B cell (primary cell): ENCODE data around the gene TFCP2L1. TPM values are rescaled to one million over a fixed set of nuclear protein-coding genes. Genes with fewer than 3 reads are reported as not detected.

Source experiments
- ATAC-seq: fragments of 200-7000 bp; cut with Tn5 transposase; one replicate; pipeline ENCODE4 v1.10.0; 2021; ENCODE audit warnings: low read depth, mild to moderate bottlenecking, moderate number of reproducible peaks, moderate library complexity
- CTCF ChIA-PET: fragments of 350-600 bp; sonication (Branson Sonifier 250); formaldehyde crosslinking; loops from one replicate; lab custom pipeline; 2021; ENCODE audit warnings: antibody characterized with exemption, inconsistent platforms; lab: Charles Lee
- POLR2A ChIA-PET: fragments of 350-600 bp; sonication (Branson Sonifier 250); formaldehyde crosslinking; loops from one replicate; lab custom pipeline; 2021; ENCODE audit warnings: antibody characterized with exemption; lab: Charles Lee
- DNase-seq: peaks from one replicate; pipeline ENCODE4 v3.0.0; 2013
- H2AFZ ChIP-seq: 2 replicates; pipeline ENCODE4 v1.6.1; 2012; ENCODE audit warnings: mild to moderate bottlenecking, low read depth, low read length; ENCODE audit not compliant: insufficient read depth, poor library complexity, severe bottlenecking
- H3K27ac ChIP-seq, 2 donors: 1 replicate in 1 of 2; 2 replicates in 1 of 2; pipeline ENCODE4 v1.5.1; 2012 to 2013; ENCODE audit warnings: low read length in 2 of 2, mild to moderate bottlenecking in 2 of 2, moderate library complexity in 1 of 2
- H3K27me3 ChIP-seq, 4 experiments: fragments of 200-600 bp in 1 of 4; sonication (generic) in 1 of 4; replicated peaks in 1 of 4; 1 replicate in 2 of 4; 2 replicates in 2 of 4; pipeline versions ENCODE4 v1.6.1 to v1.7.0; 2013 to 2016; ENCODE audit warnings: low read length in 3 of 4, mild to moderate bottlenecking in 2 of 4, mixed read lengths in 1 of 4, moderate library complexity in 1 of 4; ENCODE audit not compliant: insufficient read depth in 4 of 4, control insufficient read depth in 3 of 4; ENCODE audit errors: control extremely low read depth in 1 of 4
- H3K36me3 ChIP-seq, 2 experiments: replicated peaks in 1 of 2; 1 replicate in 1 of 2; 2 replicates in 1 of 2; pipeline versions ENCODE4 v1.6.1 to v1.7.1; 2013; ENCODE audit warnings: low read length in 1 of 2; ENCODE audit not compliant: insufficient read depth in 2 of 2, control insufficient read depth in 1 of 2; ENCODE audit errors: control extremely low read depth in 1 of 2, extremely low read depth in 1 of 2
- H3K4me1 ChIP-seq, 2 donors: fragments of 200-600 bp in 1 of 2; sonication (generic) in 1 of 2; 1 replicate in 1 of 2; 2 replicates in 1 of 2; pipeline versions ENCODE4 v1.5.1 to v1.6.1; 2013 to 2017; ENCODE audit warnings: low read length in 2 of 2; ENCODE audit not compliant: control insufficient read depth in 2 of 2, insufficient read depth in 2 of 2
- H3K4me2 ChIP-seq: replicated peaks from 2 replicates; pipeline ENCODE3; 2012; ENCODE audit warnings: mild to moderate bottlenecking, low read depth, low read length; ENCODE audit not compliant: poor library complexity, severe bottlenecking
- H3K4me3 ChIP-seq, 5 experiments: fragments of 200-600 bp in 1 of 5; sonication (generic) in 1 of 5; 1 replicate in 3 of 5; 2 replicates in 2 of 5; pipeline versions ENCODE4 v1.5.1 to v1.7.0; 2011 to 2016; ENCODE audit warnings: low read length in 4 of 5, mild to moderate bottlenecking in 4 of 5, low read depth in 2 of 5, control low read depth in 1 of 5, moderate library complexity in 1 of 5; ENCODE audit not compliant: insufficient read depth in 1 of 5; ENCODE audit errors: control extremely low read depth in 1 of 5, extremely low read depth in 1 of 5
- H3K79me2 ChIP-seq: fragments of 200-600 bp; sonication (generic); one replicate; pipeline ENCODE4 v1.6.0; 2016; ENCODE audit warnings: low read length; ENCODE audit not compliant: control insufficient read depth, insufficient read depth
- H3K9ac ChIP-seq: fragments of 200-600 bp; sonication (generic); 2 replicates; pipeline ENCODE4 v1.6.1; 2017; ENCODE audit warnings: mild to moderate bottlenecking, low read length, moderate library complexity
- H3K9me3 ChIP-seq, 3 donors: one replicate each; pipeline versions ENCODE4 v1.6.1 to v1.7.1; 2013; ENCODE audit warnings: low read length in 2 of 3; ENCODE audit not compliant: control insufficient read depth in 2 of 3, insufficient read depth in 1 of 3; ENCODE audit errors: control extremely low read depth in 1 of 3
- H4K20me1 ChIP-seq: 2 replicates; pipeline ENCODE4 v1.6.0; 2012; ENCODE audit warnings: mild to moderate bottlenecking, low read length; ENCODE audit not compliant: insufficient read depth, control insufficient read depth, poor library complexity, severe bottlenecking
- H3K27ac Mint-ChIP-seq: one replicate; pipeline ENCODE4 v1.8.0; 2021; ENCODE audit warnings: mixed read lengths
- H3K27me3 Mint-ChIP-seq: one replicate; pipeline ENCODE4 v1.8.0; 2021; ENCODE audit warnings: mixed read lengths
- H3K4me1 Mint-ChIP-seq: one replicate; pipeline ENCODE4 v1.8.0; 2021; ENCODE audit warnings: mixed read lengths
- H3K4me3 Mint-ChIP-seq: one replicate; pipeline ENCODE4 v1.8.0; 2021; ENCODE audit warnings: mixed read lengths
- H3K9me3 Mint-ChIP-seq: one replicate; pipeline ENCODE4 v1.8.0; 2022; ENCODE audit warnings: mixed read lengths; ENCODE audit not compliant: insufficient read depth
- EZH2 ChIP-seq: IDR thresholded peaks from 2 replicates; pipeline ENCODE4 v1.6.1; 2012; ENCODE audit warnings: borderline replicate concordance, low read depth, mild to moderate bottlenecking, moderate library complexity, low read length; ENCODE audit not compliant: insufficient read depth, poor library complexity, severe bottlenecking
- WGBS: methylation state at CpG from one replicate; pipeline ENCODE4 v1.1.5; 2013; ENCODE audit warnings: missing lambda C conversion rate; ENCODE audit not compliant: insufficient coverage; 5-methylcytosine and 5-hydroxymethylcytosine counted together
- intact Hi-C: fragments of 100-400 bp; cut with micrococcal nuclease; formaldehyde crosslinking; loops from one replicate; pipeline ENCODE4 v1.10.0; 2022
- polyA plus RNA-seq: library from polyadenylated mRNA; depleted of rRNA; stranded (reverse); fragments of >200 nt; gene quantifications from 2 replicates; pipeline ENCODE4 v1.2.3, GENCODE V29; 2012
- total RNA-seq, 2 donors: library from RNA; stranded (reverse); fragments of 120-200 nt in 1 of 2; gene quantifications; 1 replicate in 1 of 2; 2 replicates in 1 of 2; pipeline versions ENCODE4 v1.2.3 to v1.2.4, GENCODE V29; 2013 to 2022
- TF ChIP-seq, protein P1 (sequence below): fragments of 200-600 bp; IDR thresholded peaks from one replicate; pipeline ENCODE4 v1.8.0; 2022; ENCODE audit warnings: antibody characterized with exemption, mild to moderate bottlenecking

The TFCP2L1 gene
- total and polyA plus RNA-seq, 2 donors (not counting 1 experiment from before 2014, with no cell fraction given): 0.03 TPM; not detected in 1

- intact Hi-C loops: no loop called here
- 90% methylated on average over 15 of the region's 15 CpGs for WGBS
- POLR2A ChIA-PET: no interaction called here
- Histone ChIP-seq H3K27me3 (no peaks in the 10 kb centered on the region), H4K20me1 (no peaks in the 10 kb centered on the region), H3K36me3 (no peaks in the 10 kb centered on the region), H3K4me2 (no peak overlapping the region), H3K27ac (no peak overlapping the region), H3K79me2 (no peaks in the 10 kb centered on the region), H3K4me1 (no peaks in the 10 kb centered on the region), H3K4me3 (no peak overlapping the region), H2AFZ (no peak overlapping the region), H3K9me3 (no peaks in the 10 kb centered on the region), H3K9ac (no peak overlapping the region)
- H3K27me3 Mint-ChIP-seq: no peaks in the 10 kb centered on the region
- H3K4me1 Mint-ChIP-seq: no peaks in the 10 kb centered on the region
- TF ChIP-seq EZH2: no peak
- TF ChIP-seq, protein P1, sequence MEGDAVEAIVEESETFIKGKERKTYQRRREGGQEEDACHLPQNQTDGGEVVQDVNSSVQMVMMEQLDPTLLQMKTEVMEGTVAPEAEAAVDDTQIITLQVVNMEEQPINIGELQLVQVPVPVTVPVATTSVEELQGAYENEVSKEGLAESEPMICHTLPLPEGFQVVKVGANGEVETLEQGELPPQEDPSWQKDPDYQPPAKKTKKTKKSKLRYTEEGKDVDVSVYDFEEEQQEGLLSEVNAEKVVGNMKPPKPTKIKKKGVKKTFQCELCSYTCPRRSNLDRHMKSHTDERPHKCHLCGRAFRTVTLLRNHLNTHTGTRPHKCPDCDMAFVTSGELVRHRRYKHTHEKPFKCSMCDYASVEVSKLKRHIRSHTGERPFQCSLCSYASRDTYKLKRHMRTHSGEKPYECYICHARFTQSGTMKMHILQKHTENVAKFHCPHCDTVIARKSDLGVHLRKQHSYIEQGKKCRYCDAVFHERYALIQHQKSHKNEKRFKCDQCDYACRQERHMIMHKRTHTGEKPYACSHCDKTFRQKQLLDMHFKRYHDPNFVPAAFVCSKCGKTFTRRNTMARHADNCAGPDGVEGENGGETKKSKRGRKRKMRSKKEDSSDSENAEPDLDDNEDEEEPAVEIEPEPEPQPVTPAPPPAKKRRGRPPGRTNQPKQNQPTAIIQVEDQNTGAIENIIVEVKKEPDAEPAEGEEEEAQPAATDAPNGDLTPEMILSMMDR: no peak
- H3K27ac Mint-ChIP-seq: no peak overlapping the region
- DNase-seq: no peak
- no peaks in the 10 kb centered on the region for H3K9me3 Mint-ChIP-seq
- ATAC-seq: no peak
- no peak overlapping the region for H3K4me3 Mint-ChIP-seq
- CTCF ChIA-PET: no interaction called here
Measured at GRCh38 chr2:121239471-121239870, 45.5 kb downstream of the TFCP2L1 start.

- no peaks in the 10 kb centered on the region for H4K20me1 ChIP-seq
- H3K79me2 ChIP-seq: no peaks in the 10 kb centered on the region
- no peaks in the 10 kb centered on the region for H3K27me3 ChIP-seq
- no peaks in the 10 kb centered on the region for H3K4me1 Mint-ChIP-seq
- no peak for TF ChIP-seq EZH2
- TF ChIP-seq, protein P1: no peak
- H3K4me3 ChIP-seq: no peak overlapping the region
- no peaks in the 10 kb centered on the region for H3K27me3 Mint-ChIP-seq
- H3K4me2 ChIP-seq: no peak overlapping the region
- H3K9ac ChIP-seq: no peak overlapping the region
- H2AFZ ChIP-seq: no peak overlapping the region
- no peak overlapping the region for H3K27ac ChIP-seq
- CTCF ChIA-PET: no interaction called here
- WGBS: 80% methylated on average over 4 of the region's 4 CpGs
- H3K9me3 Mint-ChIP-seq: no peaks in the 10 kb centered on the region
- no peak overlapping the region for H3K27ac Mint-ChIP-seq
- H3K36me3 ChIP-seq: no peaks in the 10 kb centered on the region
- DNase-seq (no peak), ATAC-seq (no peak)
- POLR2A ChIA-PET: no interaction called here
- intact Hi-C loops: no loop called here
- H3K4me3 Mint-ChIP-seq: no peak overlapping the region
- H3K4me1 ChIP-seq: no peaks in the 10 kb centered on the region
- no peaks in the 10 kb centered on the region for H3K9me3 ChIP-seq
Measured at GRCh38 chr2:121238828-121239227, 46.2 kb downstream of the TFCP2L1 start.
